Measurements from ENCODE around the gene DCTPP1. TPM values are rescaled to one million over a fixed set of nuclear protein-coding genes. Genes with fewer than 3 reads are reported as not detected.
"Not testable (repeated sequence)": the region's sequence is repeated elsewhere in the genome, so short reads cannot be mapped to it uniquely, and the experiment has no call there.

The DCTPP1 gene
- 57.3 TPM for polyA plus RNA-seq (2013, experiment 1 of 2)
- polyA plus RNA-seq (2013, experiment 2 of 2), result 57.8 TPM

- DNase-seq, result peak; percentile 100
- H4K5ac ChIP-seq (ENCODE audit: low read length), result no peak within 1 kb of the TSS
- H3K4me3 ChIP-seq (ENCODE audit: low read length), result peak within 1 kb of the TSS; percentile 72
Observed at GRCh38 chr16:30429678-30430427, at the start of gene DCTPP1. Gene DCTPP1, minus strand, starts transcription at chr16:30430030. Its CDS starts 50 bp downstream, at chr16:30429980.

GRCh38 chr16:30478766-30479478 is 49.1 kb upstream of the DCTPP1 start:
- Histone ChIP-seq H3K18ac (ENCODE audit: low read length) (no peak overlapping the region), H3K9ac (ENCODE audit: low read length) (no peak overlapping the region), H3K27ac (ENCODE audit: low read depth, low read length) (no peak overlapping the region), H3K4me2 (ENCODE audit: low read length) (no peak overlapping the region), H3K23ac (ENCODE audit: low read length) (no peak overlapping the region), H2AK5ac (ENCODE audit: low read length) (no peak overlapping the region), H3K4me3 (ENCODE audit: low read length) (no peak overlapping the region), H3K79me1 (ENCODE audit: low read length) (no peaks in the 10 kb centered on the region), H3K79me2 (ENCODE audit: control insufficient read depth, insufficient read depth, low read length) (no peaks in the 10 kb centered on the region), H3K56ac (ENCODE audit: low read length) (no peak overlapping the region), H4K8ac (ENCODE audit: low read depth, low read length) (no peak overlapping the region), H4K5ac (ENCODE audit: low read length) (no peak overlapping the region), H2BK15ac (replicated peaks; ENCODE audit: low read depth) (no peak overlapping the region), H2BK5ac (ENCODE audit: low read length) (no peak overlapping the region), H3K4me1 (ENCODE audit: control insufficient read depth, low read depth, low read length) (no peaks in the 10 kb centered on the region), H3K4ac (ENCODE audit: low read depth, low read length) (no peak overlapping the region), H2BK120ac (ENCODE audit: low read depth, low read length) (no peak overlapping the region), H3K27me3 (ENCODE audit: insufficient read depth, low read length, poor library complexity) (no peaks in the 10 kb centered on the region), H3K36me3 (ENCODE audit: control insufficient read depth, insufficient read depth, low read length) (no peaks in the 10 kb centered on the region)
- no CpG with 5 or more reads among the region's 12 CpGs for WGBS (ENCODE audit: extremely low coverage, insufficient coverage, low lambda C conversion rate)
- no peak for DNase-seq

More at GRCh38 chr16:30429678-30430427, at the start of gene DCTPP1:
- Histone ChIP-seq H3K23ac (ENCODE audit: low read length) (no peak within 1 kb of the TSS), H3K9ac (ENCODE audit: low read length) (peak within 1 kb of the TSS; percentile 75), H3K79me1 (ENCODE audit: low read length) (peaks cover 7% of the 10 kb centered on the region), H2BK5ac (ENCODE audit: low read length) (no peak within 1 kb of the TSS), H3K36me3 (ENCODE audit: control insufficient read depth, insufficient read depth, low read length) (no peaks in the 10 kb centered on the region), H3K4me1 (ENCODE audit: control insufficient read depth, low read depth, low read length) (peaks cover 2% of the 10 kb centered on the region), H3K79me2 (ENCODE audit: control insufficient read depth, insufficient read depth, low read length) (peaks cover 4% of the 10 kb centered on the region), H3K4ac (ENCODE audit: low read depth, low read length) (no peak within 1 kb of the TSS), H3K18ac (ENCODE audit: low read length) (no peak within 1 kb of the TSS), H3K27ac (ENCODE audit: low read depth, low read length) (no peak within 1 kb of the TSS), H2BK15ac (replicated peaks; ENCODE audit: low read depth) (no peak within 1 kb of the TSS), H3K56ac (ENCODE audit: low read length) (peak within 1 kb of the TSS; percentile 84), H2AK5ac (ENCODE audit: low read length) (no peak within 1 kb of the TSS), H3K27me3 (ENCODE audit: insufficient read depth, low read length, poor library complexity) (no peaks in the 10 kb centered on the region), H4K8ac (ENCODE audit: low read depth, low read length) (no peak within 1 kb of the TSS), H2BK120ac (ENCODE audit: low read depth, low read length) (no peak within 1 kb of the TSS), H3K4me2 (ENCODE audit: low read length) (peak within 1 kb of the TSS; percentile 47)
- WGBS (ENCODE audit: extremely low coverage, insufficient coverage, low lambda C conversion rate), result no CpG with 5 or more reads among the region's 49 CpGs

- H3K4me3 ChIP-seq (ENCODE audit: low read length); H3K36me3 ChIP-seq (ENCODE audit: control insufficient read depth, insufficient read depth, low read length); H3K9ac ChIP-seq (ENCODE audit: low read length); H3K4me2 ChIP-seq (ENCODE audit: low read length); H4K5ac ChIP-seq (ENCODE audit: low read length); H4K8ac ChIP-seq (ENCODE audit: low read depth, low read length); H3K27ac ChIP-seq (ENCODE audit: low read depth, low read length); H2AK5ac ChIP-seq (ENCODE audit: low read length); H3K79me2 ChIP-seq (ENCODE audit: control insufficient read depth, insufficient read depth, low read length); H3K23ac ChIP-seq (ENCODE audit: low read length); DNase-seq; H2BK120ac ChIP-seq (ENCODE audit: low read depth, low read length); H3K4me1 ChIP-seq (ENCODE audit: control insufficient read depth, low read depth, low read length); H2BK5ac ChIP-seq (ENCODE audit: low read length); H2BK15ac ChIP-seq (replicated peaks; ENCODE audit: low read depth); H3K18ac ChIP-seq (ENCODE audit: low read length); H3K79me1 ChIP-seq (ENCODE audit: low read length); H3K27me3 ChIP-seq (ENCODE audit: insufficient read depth, low read length, poor library complexity); H3K56ac ChIP-seq (ENCODE audit: low read length); H3K4ac ChIP-seq (ENCODE audit: low read depth, low read length): not testable (repeated sequence)
- WGBS (ENCODE audit: extremely low coverage, insufficient coverage, low lambda C conversion rate), result no CpG with 5 or more reads among the region's 3 CpGs
Observed at GRCh38 chr16:30477773-30478172, 47.9 kb upstream of the DCTPP1 start.

- Histone ChIP-seq H2BK120ac (ENCODE audit: low read depth, low read length) (no peak overlapping the region), H3K4me3 (ENCODE audit: low read length) (no peak overlapping the region), H3K4me2 (ENCODE audit: low read length) (no peak overlapping the region), H3K79me1 (ENCODE audit: low read length) (no peaks in the 10 kb centered on the region), H4K8ac (ENCODE audit: low read depth, low read length) (no peak overlapping the region), H2BK5ac (ENCODE audit: low read length) (no peak overlapping the region), H3K27ac (ENCODE audit: low read depth, low read length) (no peak overlapping the region), H3K27me3 (ENCODE audit: insufficient read depth, low read length, poor library complexity) (no peaks in the 10 kb centered on the region), H3K4me1 (ENCODE audit: control insufficient read depth, low read depth, low read length) (no peaks in the 10 kb centered on the region), H3K18ac (ENCODE audit: low read length) (no peak overlapping the region), H3K36me3 (ENCODE audit: control insufficient read depth, insufficient read depth, low read length) (no peaks in the 10 kb centered on the region), H3K9ac (ENCODE audit: low read length) (no peak overlapping the region), H3K79me2 (ENCODE audit: control insufficient read depth, insufficient read depth, low read length) (no peaks in the 10 kb centered on the region), H2AK5ac (ENCODE audit: low read length) (no peak overlapping the region), H3K23ac (ENCODE audit: low read length) (no peak overlapping the region), H3K4ac (ENCODE audit: low read depth, low read length) (no peak overlapping the region), H2BK15ac (replicated peaks; ENCODE audit: low read depth) (no peak overlapping the region), H3K56ac (ENCODE audit: low read length) (no peak overlapping the region), H4K5ac (ENCODE audit: low read length) (no peak overlapping the region)
- DNase-seq, result no peak
- WGBS (ENCODE audit: extremely low coverage, insufficient coverage, low lambda C conversion rate), result no CpG with 5 or more reads among the region's 3 CpGs
Observed at GRCh38 chr16:30476991-30477390, 47.2 kb upstream of the DCTPP1 start.

GRCh38 chr16:30474684-30475083 is 44.9 kb upstream of the DCTPP1 start:
- no peaks in the 10 kb centered on the region for H3K27me3 ChIP-seq (ENCODE audit: insufficient read depth, low read length, poor library complexity)
- no peak overlapping the region for H2BK5ac ChIP-seq (ENCODE audit: low read length)
- no CpG with 5 or more reads among the region's 7 CpGs for WGBS (ENCODE audit: extremely low coverage, insufficient coverage, low lambda C conversion rate)
- H3K79me2 ChIP-seq (ENCODE audit: control insufficient read depth, insufficient read depth, low read length), result no peaks in the 10 kb centered on the region
- no peak overlapping the region for H3K4me3 ChIP-seq (ENCODE audit: low read length)
- H3K4me2 ChIP-seq (ENCODE audit: low read length), result no peak overlapping the region
- H2BK120ac ChIP-seq (ENCODE audit: low read depth, low read length), result no peak overlapping the region
- no peak overlapping the region for H3K27ac ChIP-seq (ENCODE audit: low read depth, low read length)
- H2BK15ac ChIP-seq (replicated peaks; ENCODE audit: low read depth), result no peak overlapping the region
- no peak overlapping the region for H3K18ac ChIP-seq (ENCODE audit: low read length)
- no peak overlapping the region for H3K56ac ChIP-seq (ENCODE audit: low read length)
- no peak overlapping the region for H3K4ac ChIP-seq (ENCODE audit: low read depth, low read length)
- H3K9ac ChIP-seq (ENCODE audit: low read length), result no peak overlapping the region
- H2AK5ac ChIP-seq (ENCODE audit: low read length), result no peak overlapping the region
- DNase-seq, result no peak
- no peaks in the 10 kb centered on the region for H3K36me3 ChIP-seq (ENCODE audit: control insufficient read depth, insufficient read depth, low read length)
- H4K5ac ChIP-seq (ENCODE audit: low read length), result no peak overlapping the region
- no peak overlapping the region for H4K8ac ChIP-seq (ENCODE audit: low read depth, low read length)
- H3K23ac ChIP-seq (ENCODE audit: low read length), result no peak overlapping the region
- no peaks in the 10 kb centered on the region for H3K4me1 ChIP-seq (ENCODE audit: control insufficient read depth, low read depth, low read length)
- no peaks in the 10 kb centered on the region for H3K79me1 ChIP-seq (ENCODE audit: low read length)
